Activated T-cell treated with anti-CD3 and anti-CD28 coated beads for 48 hours (primary cell): ENCODE results near the gene OR56A5.
"Not testable (repeated sequence)": the region's sequence is repeated elsewhere in the genome, so short reads cannot be mapped to it uniquely, and the experiment has no call there.

Experiments used
- DNase-seq: peaks from one replicate; pipeline ENCODE4 v3.0.0-alpha.2; 2020; ENCODE audit warnings: low read depth

The OR56A5 gene, protein sequence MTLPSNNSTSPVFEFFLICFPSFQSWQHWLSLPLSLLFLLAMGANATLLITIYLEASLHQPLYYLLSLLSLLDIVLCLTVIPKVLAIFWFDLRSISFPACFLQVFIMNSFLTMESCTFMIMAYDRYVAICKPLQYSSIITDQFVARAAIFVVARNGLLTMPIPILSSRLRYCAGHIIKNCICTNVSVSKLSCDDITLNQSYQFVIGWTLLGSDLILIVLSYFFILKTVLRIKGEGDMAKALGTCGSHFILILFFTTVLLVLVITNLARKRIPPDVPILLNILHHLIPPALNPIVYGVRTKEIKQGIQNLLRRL

DNA sequence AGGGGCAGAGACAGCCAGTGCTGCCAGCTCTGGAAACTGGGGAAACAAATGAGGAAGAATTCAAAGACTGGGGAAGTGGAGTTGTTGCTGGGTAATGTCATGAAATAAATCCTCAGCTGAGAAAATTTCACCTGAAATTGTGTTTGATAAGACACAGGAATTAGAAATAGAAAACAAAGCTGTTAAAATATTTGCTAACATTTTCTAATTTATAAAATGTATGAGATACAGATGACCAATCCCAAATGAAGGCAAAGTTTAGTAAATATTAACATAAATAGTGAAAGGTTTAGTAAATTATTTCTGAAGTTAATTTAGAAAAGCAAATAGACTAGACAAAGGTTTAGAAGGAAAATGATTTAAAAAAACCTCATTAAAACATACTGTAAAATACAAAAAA is at the start of gene OR56A5:
Gene OR56A5, minus strand, starts transcription at position 101 of the 400 bp plus-strand sequence. Its CDS starts 0 bp downstream, at position 101.
- no peak for DNase-seq

DNA sequence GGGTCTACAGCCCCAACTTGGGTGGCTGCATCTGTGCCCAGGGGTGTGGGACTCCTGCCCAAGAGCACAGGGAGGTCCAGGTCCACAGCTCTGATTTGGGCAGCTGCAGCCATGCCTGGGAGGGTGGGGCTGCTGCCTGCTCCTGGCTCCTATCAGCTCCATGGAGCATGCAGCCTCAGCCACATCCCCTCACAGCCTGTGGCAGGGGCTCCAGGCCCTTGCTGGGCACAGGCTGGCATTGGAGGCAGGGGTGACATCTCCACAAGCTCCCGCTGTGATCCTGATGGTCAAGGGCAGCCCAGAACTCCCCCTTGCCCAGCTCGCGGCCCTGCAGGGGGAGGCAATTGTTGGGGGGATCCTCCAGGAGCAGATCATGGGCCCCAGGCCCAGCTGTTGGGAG is 44.7 kb upstream of the OR56A5 start:
- DNase-seq, result no peak

DNA sequence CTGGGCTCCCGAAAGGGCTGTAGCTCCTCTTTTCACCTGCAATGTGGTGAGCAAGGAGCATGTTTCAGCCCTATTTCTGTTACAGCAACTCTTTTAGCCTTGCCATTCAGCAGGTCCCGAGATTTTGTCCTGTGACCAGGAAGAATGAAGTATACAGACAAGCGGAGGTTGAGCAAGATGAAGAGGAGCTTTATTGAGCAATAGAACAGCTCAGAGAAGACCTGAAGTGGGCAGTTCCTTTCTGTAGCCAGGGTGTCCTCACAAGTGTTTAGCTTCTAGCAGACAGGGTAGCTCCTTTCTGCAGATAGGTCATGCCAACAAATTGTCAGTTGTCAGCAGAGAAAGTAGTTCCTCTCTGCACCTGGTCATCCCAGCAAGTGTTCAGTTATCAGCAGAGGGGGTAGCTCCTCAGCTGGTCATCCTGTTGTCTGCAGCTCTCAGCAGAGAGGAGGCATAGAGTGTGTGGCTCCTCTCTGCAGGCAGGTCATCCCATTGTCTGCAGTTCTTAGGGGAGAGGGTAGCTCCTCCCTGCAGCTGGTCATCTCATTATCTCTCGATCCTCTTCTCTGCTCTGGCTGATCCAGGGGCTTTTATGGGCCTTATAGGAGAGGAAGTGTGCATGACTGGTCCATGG is 43.9 kb upstream of the OR56A5 start:
- no peak for DNase-seq

DNA sequence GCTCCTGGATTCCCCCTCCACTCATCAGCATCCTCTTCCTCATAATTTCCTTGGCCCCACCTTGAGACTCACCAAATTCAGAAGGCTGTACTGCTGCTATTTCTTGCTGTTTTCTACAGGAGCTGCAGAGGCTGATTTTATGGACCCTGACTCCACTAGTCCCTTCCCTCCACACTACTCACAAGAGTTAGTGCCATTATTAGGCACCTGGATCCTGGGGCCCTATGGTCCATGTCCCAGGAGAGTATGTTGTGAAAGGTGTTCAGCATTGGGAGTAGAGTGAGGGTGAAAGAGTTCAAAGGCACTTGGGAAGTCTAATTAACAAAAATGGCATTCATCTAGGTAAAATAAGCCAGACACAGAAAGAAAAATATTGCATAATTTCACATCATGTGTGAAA is 38.6 kb upstream of the OR56A5 start, which contains the start of gene OR56A4:
Gene OR56A4, minus strand, starts transcription at position 101 of the 400 bp plus-strand sequence. CDS start 3,954 bp downstream, outside the sequence.
- no peak for DNase-seq

DNA sequence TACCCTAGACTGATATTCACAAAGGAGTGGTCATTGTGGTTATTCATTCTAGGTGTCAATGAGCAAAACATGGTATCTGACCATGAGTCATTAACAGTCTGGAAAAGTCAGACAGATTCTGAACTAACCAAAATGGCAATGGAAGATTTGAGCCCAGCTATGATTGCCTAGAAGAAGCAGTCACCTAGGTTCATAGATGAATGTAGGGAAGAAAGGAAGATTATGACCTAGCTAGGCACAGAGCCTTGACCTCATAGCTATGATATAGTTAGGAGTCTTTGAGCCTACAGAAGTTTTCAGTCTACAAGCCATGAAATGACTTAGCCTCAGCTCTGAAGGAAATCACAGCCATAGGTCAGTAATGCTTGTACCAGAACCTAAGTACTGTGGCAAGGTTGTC is 38.1 kb upstream of the OR56A5 start:
- DNase-seq, result no peak

DNA sequence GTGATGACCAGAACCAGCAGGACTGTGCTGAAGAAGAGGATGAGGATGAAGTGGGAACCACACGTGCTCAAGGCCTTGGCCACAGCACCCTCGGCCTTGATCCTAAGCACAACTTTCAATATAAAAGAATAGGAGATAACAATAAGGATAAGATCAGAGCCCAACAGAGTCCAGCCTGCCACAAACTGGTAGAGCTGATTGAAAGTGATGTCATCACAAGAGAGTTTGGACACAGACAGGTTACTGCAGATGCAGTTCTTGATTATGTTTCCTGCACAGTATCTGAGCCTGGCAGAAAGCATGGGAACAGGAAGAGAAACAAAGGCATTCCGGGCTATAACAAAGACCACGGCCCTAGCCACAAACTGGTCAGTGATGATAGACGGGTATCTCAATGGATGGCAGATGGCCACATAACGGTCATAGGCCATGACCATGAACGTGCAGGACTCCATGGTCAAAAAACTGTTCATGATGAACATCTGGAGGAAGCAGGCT is 34.0 kb upstream of the OR56A5 start:
- DNase-seq, result no peak

DNA sequence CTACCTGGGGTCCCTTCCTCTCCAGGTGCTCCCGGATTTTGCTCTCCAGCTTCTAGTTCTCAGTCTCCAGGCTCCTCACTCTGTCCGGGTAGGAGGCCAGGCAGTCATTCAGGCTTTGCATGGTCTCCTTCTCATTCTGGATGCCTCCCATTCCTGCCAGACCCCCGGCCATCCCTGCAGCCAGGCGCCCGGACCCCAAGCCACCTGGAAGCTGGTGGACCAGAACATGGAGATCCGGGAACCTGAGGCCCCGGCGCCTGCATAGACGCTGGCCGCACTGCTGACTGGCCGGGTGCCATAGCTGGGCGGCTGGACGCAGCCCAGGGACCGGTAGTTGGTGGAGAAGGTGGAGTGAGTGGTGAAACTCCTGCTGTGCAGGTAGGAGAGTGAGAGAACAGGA is 26.5 kb upstream of the OR56A5 start:
- no peak for DNase-seq

DNA sequence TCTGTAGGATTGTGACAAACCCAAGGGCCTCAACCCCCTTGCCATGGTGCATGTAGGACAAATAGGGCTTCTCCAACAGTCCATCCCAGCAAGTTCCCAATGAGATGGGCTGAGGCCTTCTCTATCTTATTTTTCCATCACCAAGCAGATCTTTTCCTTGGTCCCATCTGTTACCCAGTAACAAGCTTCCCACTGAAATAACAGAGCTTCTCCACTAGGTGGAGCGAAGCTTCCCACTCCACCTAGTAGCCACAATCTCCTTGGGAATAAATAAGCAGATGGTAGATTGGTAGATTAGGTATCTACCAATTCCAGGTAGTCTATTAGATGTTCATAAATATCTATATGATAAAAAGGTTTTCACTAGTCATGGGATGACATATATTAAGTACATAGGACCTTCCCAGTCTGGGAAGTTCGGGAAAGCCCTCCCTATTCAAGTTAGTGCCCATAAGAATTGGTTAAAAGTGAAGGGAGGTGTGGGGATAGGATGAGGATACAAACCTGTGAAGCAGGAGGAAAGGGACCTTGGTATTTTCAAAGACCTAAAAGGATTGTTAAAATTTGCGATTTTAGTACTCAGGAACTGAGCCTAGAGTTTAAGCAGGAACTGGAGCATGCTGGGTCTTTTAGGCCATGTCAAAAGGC is 24.4 kb upstream of the OR56A5 start:
- DNase-seq, result no peak

DNA sequence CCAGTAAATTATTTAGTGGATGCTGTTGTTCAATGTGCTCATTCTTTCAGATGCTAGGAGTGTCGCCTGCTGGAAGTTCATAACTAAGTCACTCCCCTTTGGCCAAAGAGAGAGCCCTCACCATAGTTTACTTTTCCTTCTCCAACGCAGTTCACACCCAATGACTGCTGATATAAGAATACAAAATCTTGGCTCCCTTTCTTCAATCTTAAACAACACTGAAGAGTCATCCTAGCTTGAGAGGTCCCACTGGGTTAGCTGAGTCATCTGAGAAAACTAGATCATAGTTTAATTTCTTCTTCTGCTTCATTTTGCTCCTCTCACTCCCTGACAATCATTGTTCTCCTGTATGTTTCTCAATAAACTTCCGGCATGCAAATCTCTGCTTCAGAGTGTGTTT is 23.9 kb upstream of the OR56A5 start:
- DNase-seq, result no peak

DNA sequence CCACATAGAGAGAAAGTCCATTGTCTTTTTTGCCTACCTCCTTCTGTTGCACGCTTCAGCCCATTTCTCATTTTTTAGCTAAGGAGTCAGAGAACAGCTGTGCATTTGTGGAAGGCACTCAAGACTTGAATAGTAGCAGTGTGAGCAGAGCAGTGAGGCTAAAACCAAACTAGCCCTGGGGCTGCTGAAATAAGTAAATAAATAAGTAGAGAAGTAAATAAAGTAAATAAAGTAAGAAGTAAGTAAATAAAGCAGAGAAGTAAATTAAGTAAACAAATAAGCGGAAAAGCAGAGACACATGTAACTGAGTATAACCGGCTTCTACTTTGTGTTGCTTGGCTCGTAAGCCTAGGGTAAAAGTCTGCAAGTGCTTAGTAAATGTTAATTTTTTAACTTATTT is 20.9 kb upstream of the OR56A5 start:
- no peak for DNase-seq

DNA sequence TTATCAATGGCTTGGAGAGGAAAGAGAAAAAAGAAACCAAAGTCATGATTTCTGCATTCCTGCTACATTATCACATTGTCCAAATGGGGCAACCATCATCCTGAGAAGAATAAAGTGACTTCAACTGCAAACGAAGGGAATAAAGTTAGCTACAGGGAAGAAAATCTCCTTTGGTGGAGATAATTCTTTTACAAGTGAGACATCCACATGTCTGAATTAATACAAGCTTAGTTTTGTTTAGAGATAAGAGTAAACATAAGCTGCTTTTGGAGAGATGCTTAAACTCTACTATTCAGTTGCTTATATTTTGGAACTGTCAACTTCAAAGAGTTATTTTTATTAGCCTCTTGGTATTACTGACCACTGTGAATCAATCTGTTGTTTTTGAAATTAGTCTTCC is 18.6 kb upstream of the OR56A5 start, which contains the start of gene OR52L1:
Gene OR52L1, minus strand, starts transcription at position 101 of the 400 bp plus-strand sequence. Its CDS starts 55 bp downstream, at position 46.
- DNase-seq, result no peak

DNA sequence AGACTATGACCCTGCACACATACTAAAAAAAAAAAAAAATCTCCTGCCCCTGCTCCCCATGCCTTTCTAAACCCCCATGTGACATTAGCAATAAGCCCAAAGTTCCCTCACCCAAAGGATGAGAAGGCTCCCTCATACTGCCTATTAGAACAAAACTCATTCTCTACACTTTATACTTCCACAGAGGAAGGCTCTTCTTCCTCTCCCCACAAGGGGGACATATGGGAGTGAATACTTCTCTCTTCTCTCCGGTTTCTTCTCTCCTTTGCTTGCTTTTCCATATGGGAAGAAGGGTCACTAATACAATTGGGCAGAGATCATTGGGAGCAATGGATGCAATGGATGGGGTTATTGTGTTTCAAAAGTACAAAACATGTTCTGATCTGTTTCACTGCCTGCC is 15.1 kb upstream of the OR56A5 start:
- no peak for DNase-seq

DNA sequence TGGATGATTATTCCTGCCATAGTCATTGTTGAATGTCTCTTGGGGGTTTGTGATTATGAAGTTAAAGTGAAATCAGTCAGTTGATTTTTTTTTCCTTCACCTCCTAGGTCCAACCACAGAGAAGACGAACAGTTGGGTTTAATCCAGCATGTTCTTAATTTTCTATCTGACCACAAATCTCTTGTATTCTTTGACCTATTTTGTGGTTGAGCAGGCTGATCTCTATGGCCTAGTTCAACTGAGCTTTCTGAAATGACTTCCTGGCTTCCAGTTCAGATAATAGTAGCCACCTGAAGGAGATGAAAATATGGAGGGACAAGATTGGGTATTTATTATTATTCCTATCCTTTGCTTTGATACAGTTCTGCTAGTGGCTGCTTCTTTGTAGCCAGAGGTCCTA is 5.2 kb upstream of the OR56A5 start:
- no peak for DNase-seq

DNA sequence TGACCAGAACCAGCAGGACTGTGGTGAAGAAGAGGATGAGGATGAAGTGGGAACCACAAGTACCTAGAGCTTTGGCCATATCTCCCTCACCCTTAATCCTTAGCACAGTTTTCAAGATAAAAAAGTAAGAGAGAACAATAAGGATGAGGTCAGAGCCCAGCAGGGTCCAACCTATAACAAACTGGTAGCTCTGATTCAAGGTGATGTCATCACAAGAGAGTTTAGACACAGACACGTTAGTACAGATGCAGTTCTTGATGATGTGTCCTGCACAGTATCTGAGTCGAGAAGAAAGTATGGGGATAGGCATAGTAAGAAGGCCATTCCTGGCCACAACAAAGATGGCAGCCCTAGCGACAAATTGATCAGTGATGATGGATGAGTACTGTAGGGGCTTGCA is 586 bp downstream of the OR56A5 start:
- DNase-seq, result no peak

DNA sequence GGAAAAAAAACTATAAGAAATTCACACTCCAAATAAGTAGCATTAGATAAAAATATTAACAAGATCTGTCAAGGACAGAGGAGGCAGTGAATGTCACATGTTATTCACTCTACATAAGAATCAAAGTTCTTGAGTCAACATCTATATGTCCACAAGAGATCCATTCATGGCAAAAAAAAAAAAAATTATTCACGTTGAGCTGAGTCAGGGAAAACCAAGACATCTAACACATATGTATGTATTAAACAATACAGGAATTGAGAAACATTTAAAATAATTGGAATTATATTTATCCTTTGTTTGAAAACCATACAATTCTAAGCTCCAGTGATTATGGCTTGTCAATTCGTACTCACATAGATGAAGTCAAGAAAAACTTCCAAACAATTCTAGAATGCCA is 1.3 kb downstream of the OR56A5 start:
- no peak for DNase-seq

DNA sequence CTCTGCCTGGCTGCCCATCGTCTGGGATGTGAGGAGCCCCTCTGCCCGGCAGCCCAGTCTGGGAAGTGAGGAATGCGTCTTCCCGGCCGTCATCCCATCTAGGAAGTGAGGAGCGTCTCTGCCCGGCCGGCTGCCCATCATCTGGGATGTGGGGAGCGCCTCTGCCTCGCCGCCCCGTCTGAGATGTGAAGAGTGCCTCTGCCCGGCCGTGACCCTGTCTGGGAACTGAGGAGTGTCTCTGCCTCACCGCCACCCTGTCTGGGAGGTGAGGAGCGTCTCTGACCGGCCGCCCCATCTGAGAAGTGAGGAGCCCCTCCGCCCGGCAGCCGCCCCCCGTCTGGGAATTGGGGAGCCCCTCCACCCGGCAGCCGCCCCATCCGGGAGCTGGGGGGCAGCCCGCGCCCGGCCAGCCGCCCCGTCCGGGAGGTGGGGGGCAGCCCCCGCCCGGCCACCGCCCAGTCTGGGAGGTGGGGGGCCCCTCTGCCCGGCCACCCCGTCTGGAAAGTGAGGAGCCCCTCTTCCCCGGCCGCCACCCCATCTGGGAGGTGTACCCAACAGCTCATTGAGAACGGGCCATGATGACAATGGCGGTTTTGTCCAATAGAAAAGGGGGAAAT is 7.5 kb downstream of the OR56A5 start:
- not testable (repeated sequence) for DNase-seq

DNA sequence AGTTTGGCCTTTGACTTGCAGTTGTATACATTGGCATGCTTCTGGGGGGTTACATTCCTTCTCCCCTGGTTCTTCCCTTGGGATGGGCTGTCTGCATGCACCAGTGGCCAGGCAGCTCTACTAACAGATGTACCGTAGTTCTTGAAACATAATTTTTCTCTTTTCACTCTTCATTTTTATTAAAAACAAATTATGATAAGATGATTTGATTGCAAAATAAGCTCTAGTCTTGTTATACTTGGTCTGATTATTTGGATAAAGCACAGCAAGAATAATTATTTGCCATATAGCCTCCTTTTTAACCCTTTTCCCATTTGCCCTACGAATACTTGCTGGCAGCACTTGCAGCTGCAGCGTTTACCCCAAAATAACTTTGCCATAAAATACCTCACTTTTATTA is 12.7 kb downstream of the OR56A5 start:
- DNase-seq, result no peak

DNA sequence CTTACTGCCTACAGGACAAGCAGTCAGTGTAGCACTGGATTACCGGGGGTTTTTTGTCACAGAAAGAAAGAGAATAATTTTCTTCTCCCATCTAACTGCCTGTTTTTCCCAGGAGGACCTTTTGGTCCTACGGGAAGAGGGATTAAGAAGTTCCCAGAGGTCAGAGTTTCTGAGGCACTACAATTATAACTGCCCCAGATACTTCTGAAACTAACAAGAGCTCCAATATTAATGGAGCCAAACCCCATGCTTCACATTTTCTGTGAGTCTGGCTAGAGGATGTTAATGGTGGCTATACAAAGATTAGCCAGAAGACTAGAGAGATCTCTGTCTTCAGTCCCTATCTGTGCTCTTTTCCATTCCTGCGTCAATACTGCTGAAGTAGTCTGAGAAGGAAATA is 26.3 kb downstream of the OR56A5 start, which contains the start of gene OR56A3:
Gene OR56A3, plus strand, starts transcription at position 301 of the 400 bp plus-strand sequence. CDS start 5,096 bp downstream, outside the sequence.
- DNase-seq, result no peak

DNA sequence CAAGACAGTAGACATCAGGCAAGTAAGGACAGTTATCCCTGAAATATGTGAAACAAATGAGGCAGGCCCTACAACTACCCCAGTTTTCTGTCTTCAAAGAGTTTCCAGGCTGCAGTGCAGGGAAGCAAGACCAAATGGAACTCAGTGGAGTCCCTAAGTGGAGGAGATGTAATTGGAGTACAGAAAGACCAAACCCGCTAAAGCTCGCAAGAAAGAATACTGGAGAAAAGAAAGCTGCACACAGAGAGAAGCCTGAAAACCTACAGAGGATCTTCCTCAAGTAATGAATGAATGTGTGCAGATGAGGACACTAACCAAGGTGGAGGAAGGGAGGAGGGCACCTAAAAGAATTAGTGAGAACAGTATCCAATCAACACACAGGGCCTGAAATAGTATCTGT is 27.5 kb downstream of the OR56A5 start:
- DNase-seq, result no peak

DNA sequence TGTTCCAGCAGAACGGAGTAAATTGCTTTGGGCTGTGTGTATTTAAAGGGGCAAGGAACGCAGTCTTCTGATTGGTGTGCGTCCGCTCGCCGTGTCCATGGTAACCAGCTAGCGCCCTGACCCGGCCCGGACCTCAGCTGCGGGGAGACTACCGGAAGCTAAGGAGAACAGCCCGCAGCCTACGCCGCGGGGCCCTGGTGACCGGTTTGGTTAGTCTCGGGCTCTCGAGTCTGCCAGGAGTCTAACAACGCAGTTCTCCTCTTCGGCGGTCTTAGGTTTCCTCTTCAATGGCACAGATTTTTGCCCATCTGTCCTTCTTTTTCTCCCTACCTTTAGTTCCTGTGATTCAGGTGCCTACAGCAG is 29.7 kb downstream of the OR56A5 start:
- no peak for DNase-seq

DNA sequence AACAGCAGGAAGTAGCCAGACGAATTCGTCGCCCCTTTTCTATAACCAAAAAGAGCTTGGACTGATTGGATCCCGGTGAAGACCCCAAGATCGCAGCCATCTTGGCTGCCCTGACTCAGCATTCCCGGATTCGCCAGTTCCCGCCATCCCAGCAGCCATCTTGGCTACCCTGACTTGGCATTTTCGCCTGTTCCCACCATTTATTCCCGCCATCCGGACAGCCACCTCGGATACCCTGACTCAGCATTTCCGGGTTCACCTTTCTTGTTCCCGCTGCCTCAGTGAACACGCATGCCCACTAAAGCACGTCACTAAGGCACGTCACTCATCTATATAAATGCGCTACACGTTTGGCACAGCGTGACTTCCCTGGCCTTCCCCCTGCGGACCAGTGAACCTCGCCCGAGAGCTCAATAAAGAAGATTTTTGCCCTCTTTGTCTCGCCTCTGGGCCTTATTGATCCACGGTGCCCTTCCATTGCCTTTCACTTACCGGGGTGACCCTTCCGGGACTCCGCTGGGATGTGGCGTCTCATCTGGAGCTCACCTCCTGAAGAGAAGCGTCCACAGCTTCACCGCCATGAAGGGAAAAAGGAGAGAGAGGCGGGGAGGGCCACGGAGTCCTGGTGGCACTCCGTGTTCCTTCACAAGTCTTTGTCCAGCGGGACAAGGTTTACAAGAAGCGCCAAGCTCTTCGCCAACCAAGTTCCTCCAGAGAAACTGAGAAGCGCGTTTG is 30.3 kb downstream of the OR56A5 start:
- DNase-seq, result no peak

DNA sequence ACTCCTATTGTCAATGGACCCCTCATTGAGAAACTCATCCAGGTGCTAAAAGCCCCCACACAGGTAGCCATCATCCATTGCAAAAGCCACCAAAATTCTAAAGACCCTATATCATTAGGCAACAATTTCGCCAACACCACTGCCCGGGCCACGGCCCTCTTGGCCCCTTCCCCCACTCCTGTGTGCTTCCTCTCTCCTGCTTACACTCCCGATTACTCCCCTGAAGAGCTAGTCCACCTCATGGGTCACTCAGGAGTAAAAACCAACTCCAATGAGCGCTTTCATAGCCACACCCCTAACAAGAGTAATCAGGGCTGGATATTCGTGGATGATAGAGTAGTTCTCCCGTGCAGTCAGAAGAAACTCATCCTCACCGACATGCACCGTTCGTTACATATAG is 35.2 kb downstream of the OR56A5 start:
- DNase-seq, result no peak
